ENCODE data around the gene NEDD4. TPM values are rescaled to one million over a fixed set of nuclear protein-coding genes. Genes with fewer than 3 reads are reported as not detected.
"Not testable (repeated sequence)": the region's sequence is repeated elsewhere in the genome, so short reads cannot be mapped to it uniquely, and the experiment has no call there.

NEDD4 gene
- total RNA-seq, 6 donors from 2014 or later = 8.4 to 18.8 (median 10.5) TPM

DNA sequence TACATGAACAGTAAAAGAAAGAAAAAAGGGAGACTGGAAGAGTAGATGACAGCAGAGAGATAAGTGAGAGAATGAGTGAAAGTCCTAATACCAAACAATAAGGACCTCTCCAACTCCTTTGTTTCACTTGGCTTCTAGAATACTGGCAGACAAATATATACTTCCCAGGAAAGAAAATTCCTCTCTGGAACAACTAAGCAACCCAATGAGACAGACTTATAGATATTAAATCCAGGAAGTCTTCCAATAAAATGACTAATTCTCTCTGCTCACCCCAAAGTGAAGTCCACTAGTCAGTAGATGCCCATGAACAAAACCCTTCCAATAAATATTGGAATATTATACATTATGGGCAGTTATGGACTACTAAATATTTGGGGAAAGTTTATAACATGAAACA is 114.2 kb downstream of the NEDD4 start:
- Histone ChIP-seq H3K4me1 (no peaks in the 10 kb centered on the region), H3K4me3 (no peak overlapping the region), H3K27me3 (no peaks in the 10 kb centered on the region), H3K36me3 (peaks cover 0 to 3% (median 0%) of the 10 kb centered on the region in 4 donors), H3K9me3 (no peaks in the 10 kb centered on the region), H3K27ac (no peak overlapping the region)
- ATAC-seq (ENCODE audit: low FRiP score in 2 of 2) = no peak
- no peak for DNase-seq
- TF ChIP-seq, protein P1, sequence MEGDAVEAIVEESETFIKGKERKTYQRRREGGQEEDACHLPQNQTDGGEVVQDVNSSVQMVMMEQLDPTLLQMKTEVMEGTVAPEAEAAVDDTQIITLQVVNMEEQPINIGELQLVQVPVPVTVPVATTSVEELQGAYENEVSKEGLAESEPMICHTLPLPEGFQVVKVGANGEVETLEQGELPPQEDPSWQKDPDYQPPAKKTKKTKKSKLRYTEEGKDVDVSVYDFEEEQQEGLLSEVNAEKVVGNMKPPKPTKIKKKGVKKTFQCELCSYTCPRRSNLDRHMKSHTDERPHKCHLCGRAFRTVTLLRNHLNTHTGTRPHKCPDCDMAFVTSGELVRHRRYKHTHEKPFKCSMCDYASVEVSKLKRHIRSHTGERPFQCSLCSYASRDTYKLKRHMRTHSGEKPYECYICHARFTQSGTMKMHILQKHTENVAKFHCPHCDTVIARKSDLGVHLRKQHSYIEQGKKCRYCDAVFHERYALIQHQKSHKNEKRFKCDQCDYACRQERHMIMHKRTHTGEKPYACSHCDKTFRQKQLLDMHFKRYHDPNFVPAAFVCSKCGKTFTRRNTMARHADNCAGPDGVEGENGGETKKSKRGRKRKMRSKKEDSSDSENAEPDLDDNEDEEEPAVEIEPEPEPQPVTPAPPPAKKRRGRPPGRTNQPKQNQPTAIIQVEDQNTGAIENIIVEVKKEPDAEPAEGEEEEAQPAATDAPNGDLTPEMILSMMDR (IDR thresholded peaks at IDR 0.05) = no peak
- no peak for TF ChIP-seq POLR2A (IDR thresholded peaks at IDR 0.05)
- no peak for TF ChIP-seq EP300 (IDR thresholded peaks at IDR 0.05)
- no peak for TF ChIP-seq POLR2AphosphoS5 (IDR thresholded peaks at IDR 0.05)

DNA sequence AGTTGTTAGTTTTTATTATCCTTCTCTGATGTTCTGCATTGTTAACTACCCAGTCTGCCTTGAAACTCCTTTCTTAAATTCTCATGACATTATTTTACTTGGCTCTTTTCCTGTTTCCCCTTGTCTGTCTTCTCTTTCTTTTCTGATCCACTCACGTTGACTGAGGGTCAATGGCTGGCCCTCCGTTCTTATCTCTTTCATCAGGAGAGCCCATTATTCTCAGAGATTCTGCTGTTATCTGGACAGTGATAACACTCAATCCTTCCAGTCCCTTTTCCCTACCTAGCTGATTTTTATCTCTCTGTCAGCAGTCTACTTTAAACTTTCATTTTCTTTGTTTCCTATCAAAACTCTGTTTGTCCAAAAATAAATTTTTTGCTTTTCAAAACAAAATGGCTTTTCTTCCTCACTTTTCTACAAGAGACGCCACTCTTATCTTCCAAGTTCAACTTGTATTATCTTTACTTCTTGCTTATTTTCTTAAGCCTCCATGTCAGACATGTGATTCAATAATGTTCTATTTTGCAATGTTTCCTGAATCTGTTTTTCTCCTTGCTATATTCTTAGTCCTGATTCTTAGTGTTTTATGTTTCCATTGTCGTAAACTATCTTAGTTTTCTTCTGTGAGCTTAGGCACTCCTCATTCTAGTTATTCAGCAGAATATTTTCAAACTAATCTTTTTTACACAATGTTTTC is 120.2 kb downstream of the NEDD4 start:
- H3K27ac ChIP-seq = no peak overlapping the region
- WGBS, 2 donors = 55 to 57% methylated on average over 4 of the region's 4 CpGs
- ATAC-seq (ENCODE audit: low FRiP score in 2 of 2) = no peak

GRCh38 chr15:55872471-55872870 is 120.9 kb downstream of the NEDD4 start:
- no peak for TF ChIP-seq EP300 (IDR thresholded peaks at IDR 0.05)
- TF ChIP-seq POLR2A (IDR thresholded peaks at IDR 0.05) = no peak
- ATAC-seq (ENCODE audit: low FRiP score in 2 of 2) (no peak), DNase-seq (no peak)
- Histone ChIP-seq H3K27me3 (no peaks in the 10 kb centered on the region), H3K27ac (no peak overlapping the region), H3K4me3 (no peak overlapping the region), H3K9me3 (no peaks in the 10 kb centered on the region), H3K4me1 (peaks cover 0 to 5% (median 0%) of the 10 kb centered on the region in 4 donors), H3K36me3 (no peaks in the 10 kb centered on the region)
- 66 to 82% methylated on average over 2 of the region's 2 CpGs for WGBS, 2 donors

More for the DNA sequence above, 120.2 kb downstream of the NEDD4 start:
- no peak for DNase-seq
- Histone ChIP-seq H3K9me3 (no peaks in the 10 kb centered on the region), H3K27me3 (no peaks in the 10 kb centered on the region), H3K4me3 (no peak overlapping the region), H3K4me1 (peaks cover 0 to 5% (median 0%) of the 10 kb centered on the region in 4 donors), H3K36me3 (no peaks in the 10 kb centered on the region)
- TF ChIP-seq POLR2AphosphoS5 (IDR thresholded peaks at IDR 0.05) (no peak), EP300 (IDR thresholded peaks at IDR 0.05) (no peak), POLR2A (IDR thresholded peaks at IDR 0.05) (no peak)
- TF ChIP-seq, protein P1 (IDR thresholded peaks at IDR 0.05) = no peak

DNA sequence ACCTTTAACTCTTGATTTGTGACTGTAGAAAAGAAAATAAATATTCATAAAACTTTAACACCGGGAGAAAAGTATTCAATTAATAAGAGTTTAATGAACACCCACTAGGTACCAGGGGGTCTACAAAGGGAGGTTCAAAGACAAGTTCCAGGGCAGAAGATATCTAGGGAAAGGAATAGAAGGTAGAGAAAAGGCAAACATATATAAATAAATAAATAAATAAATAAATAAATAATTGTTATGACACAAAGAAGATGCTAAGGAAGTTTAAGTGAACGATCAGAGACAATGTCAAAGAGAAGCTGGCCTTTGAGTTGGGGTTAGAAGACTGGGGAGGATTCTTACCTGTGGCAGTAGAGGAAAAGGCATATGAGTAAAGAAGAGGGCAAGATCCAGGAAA is 123.8 kb downstream of the NEDD4 start:
- H3K4me1 ChIP-seq = peaks cover 0 to 5% (median 0%) of the 10 kb centered on the region in 4 donors
- no peak for DNase-seq
- H3K27me3 ChIP-seq = no peaks in the 10 kb centered on the region
- H3K36me3 ChIP-seq = no peaks in the 10 kb centered on the region
- ATAC-seq (ENCODE audit: low FRiP score in 2 of 2) = no peak
- no peak for TF ChIP-seq EP300 (IDR thresholded peaks at IDR 0.05)
- TF ChIP-seq POLR2A (IDR thresholded peaks at IDR 0.05) = no peak
- no peak for TF ChIP-seq POLR2AphosphoS5 (IDR thresholded peaks at IDR 0.05)
- TF ChIP-seq, protein P1 (IDR thresholded peaks at IDR 0.05) = no peak
- H3K4me3 ChIP-seq = no peak overlapping the region
- no peaks in the 10 kb centered on the region for H3K9me3 ChIP-seq
- H3K27ac ChIP-seq = no peak overlapping the region
- 91 to 96% methylated on average over 2 of the region's 2 CpGs for WGBS, 2 donors

GRCh38 chr15:55868707-55869106 is 124.7 kb downstream of the NEDD4 start:
- H3K4me3 ChIP-seq = no peak overlapping the region
- DNase-seq = no peak
- WGBS, 2 donors = 67 to 86% methylated on average over 3 of the region's 3 CpGs
- no peaks in the 10 kb centered on the region for H3K27me3 ChIP-seq
- H3K9me3 ChIP-seq = no peaks in the 10 kb centered on the region
- no peak for ATAC-seq (ENCODE audit: low FRiP score in 2 of 2)
- peaks cover 0 to 5% (median 0%) of the 10 kb centered on the region in 4 donors for H3K4me1 ChIP-seq
- no peak for TF ChIP-seq POLR2A (IDR thresholded peaks at IDR 0.05)
- no peak overlapping the region for H3K27ac ChIP-seq
- no peaks in the 10 kb centered on the region for H3K36me3 ChIP-seq

DNA sequence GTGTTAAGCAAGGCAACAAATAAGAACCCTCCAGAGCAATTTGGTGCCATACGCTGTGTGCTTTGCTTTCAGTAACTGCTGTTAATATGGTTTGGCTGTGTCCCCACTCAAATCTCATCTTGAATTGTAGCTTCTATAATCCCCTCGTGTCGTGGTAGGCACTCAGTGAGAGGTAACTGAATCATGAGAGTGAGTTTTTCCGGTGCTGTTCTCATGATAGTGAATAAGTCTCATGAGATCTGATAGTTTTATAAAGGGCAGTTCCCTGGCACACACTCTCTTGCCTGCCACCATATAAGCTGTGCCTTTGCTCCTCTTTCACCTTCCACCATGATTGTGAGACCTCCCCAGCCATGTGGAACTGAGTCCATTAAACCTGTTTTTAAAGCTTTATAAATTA is 125.1 kb downstream of the NEDD4 start:
- not testable (repeated sequence) for H3K4me3 ChIP-seq; ATAC-seq (ENCODE audit: low FRiP score in 2 of 2); H3K27ac ChIP-seq; H3K36me3 ChIP-seq; DNase-seq; H3K9me3 ChIP-seq; H3K4me1 ChIP-seq; H3K27me3 ChIP-seq
- whole genome bisulfite sequencing, 2 donors = 96 to 97% methylated on average over 4 of the region's 4 CpGs

All from upper lobe of left lung (tissue), 6 donors.